ENCODE results near the gene LNX1. TPM values are rescaled to one million over a fixed set of nuclear protein-coding genes. Genes with fewer than 3 reads are reported as not detected.

Gene LNX1
- total and polyA plus RNA-seq, 9 of the 15 experiments (the other 6 are each of a cell fraction or from before 2014, with no cell fraction given) = 0.40 to 3.6 (median 2.2) TPM

DNA sequence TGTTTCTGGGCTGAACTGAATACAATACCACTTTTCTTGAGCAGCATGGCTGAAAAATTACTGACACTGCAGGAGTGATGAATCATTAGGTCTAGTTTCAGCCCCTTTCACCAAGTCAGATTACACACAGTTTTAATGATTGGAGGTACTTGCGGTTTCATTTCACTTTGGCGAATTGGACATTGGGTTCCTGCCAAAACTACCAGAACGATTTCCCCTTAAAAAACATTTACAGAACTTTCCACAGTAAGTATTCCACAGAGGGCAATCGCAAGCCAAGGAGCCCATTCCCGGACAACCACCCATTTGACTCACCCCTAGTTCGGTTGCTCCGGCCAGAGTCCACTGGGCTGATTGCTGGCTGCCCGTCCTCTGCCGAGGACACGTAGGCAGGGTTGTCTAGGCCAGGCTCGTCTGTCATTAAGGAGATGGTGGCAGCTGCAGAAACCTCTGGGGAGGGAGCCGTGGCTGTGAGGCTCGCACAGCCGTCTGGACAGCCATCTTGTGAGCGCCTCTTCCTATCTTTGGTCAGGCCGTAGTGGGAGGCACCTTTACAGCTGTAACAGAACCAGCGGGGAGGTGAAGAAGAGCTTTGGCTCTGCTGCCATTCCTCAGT, 83.5 kb downstream of the LNX1 start (continued):
- TF ChIP-seq, protein P1, sequence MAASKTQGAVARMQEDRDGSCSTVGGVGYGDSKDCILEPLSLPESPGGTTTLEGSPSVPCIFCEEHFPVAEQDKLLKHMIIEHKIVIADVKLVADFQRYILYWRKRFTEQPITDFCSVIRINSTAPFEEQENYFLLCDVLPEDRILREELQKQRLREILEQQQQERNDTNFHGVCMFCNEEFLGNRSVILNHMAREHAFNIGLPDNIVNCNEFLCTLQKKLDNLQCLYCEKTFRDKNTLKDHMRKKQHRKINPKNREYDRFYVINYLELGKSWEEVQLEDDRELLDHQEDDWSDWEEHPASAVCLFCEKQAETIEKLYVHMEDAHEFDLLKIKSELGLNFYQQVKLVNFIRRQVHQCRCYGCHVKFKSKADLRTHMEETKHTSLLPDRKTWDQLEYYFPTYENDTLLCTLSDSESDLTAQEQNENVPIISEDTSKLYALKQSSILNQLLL (CRISPR knock-in tag; IDR thresholded peaks at IDR 0.05; ENCODE audit: borderline replicate concordance) = no peak
- TF ChIP-seq, protein P2, sequence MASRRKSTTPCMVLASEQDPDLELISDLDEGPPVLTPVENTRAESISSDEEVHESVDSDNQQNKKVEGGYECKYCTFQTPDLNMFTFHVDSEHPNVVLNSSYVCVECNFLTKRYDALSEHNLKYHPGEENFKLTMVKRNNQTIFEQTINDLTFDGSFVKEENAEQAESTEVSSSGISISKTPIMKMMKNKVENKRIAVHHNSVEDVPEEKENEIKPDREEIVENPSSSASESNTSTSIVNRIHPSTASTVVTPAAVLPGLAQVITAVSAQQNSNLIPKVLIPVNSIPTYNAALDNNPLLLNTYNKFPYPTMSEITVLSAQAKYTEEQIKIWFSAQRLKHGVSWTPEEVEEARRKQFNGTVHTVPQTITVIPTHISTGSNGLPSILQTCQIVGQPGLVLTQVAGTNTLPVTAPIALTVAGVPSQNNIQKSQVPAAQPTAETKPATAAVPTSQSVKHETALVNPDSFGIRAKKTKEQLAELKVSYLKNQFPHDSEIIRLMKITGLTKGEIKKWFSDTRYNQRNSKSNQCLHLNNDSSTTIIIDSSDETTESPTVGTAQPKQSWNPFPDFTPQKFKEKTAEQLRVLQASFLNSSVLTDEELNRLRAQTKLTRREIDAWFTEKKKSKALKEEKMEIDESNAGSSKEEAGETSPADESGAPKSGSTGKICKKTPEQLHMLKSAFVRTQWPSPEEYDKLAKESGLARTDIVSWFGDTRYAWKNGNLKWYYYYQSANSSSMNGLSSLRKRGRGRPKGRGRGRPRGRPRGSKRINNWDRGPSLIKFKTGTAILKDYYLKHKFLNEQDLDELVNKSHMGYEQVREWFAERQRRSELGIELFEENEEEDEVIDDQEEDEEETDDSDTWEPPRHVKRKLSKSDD (conservative IDR thresholded peaks at IDR 0.05; ENCODE audit: low read length) = no peak
- TF ChIP-seq, protein P3, sequence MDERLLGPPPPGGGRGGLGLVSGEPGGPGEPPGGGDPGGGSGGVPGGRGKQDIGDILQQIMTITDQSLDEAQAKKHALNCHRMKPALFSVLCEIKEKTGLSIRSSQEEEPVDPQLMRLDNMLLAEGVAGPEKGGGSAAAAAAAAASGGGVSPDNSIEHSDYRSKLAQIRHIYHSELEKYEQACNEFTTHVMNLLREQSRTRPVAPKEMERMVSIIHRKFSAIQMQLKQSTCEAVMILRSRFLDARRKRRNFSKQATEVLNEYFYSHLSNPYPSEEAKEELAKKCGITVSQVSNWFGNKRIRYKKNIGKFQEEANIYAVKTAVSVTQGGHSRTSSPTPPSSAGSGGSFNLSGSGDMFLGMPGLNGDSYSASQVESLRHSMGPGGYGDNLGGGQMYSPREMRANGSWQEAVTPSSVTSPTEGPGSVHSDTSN (CRISPR knock-in tag; IDR thresholded peaks at IDR 0.05; ENCODE audit: low read depth) = no peak
- TF ChIP-seq, protein P3 (tag; conservative IDR thresholded peaks at IDR 0.05; ENCODE audit: low read depth) = peak; percentile 58
- TF ChIP-seq ARID1B (IDR thresholded peaks at IDR 0.05) (no peak), SIX5 (IDR thresholded peaks at IDR 0.05; ENCODE audit: borderline replicate concordance in 1 of 2, insufficient read depth in 1 of 2, low read depth in 1 of 2, low read length in 2 of 2) (no peak), ZNF263 (CRISPR knock-in tag; IDR thresholded peaks at IDR 0.05; ENCODE audit: borderline replicate concordance) (no peak), TEAD2 (tag; IDR thresholded peaks at IDR 0.05) (no peak), SP2 (IDR thresholded peaks at IDR 0.05; ENCODE audit: extremely low read depth, low read depth, low read length, poor library complexity, severe bottlenecking) (no peak), TAF15 (IDR thresholded peaks at IDR 0.05; ENCODE audit: low read depth, low read length) (no peak), KLF16 (IDR thresholded peaks at IDR 0.05) (no peak), RAD51 (IDR thresholded peaks at IDR 0.05; ENCODE audit: borderline replicate concordance, low read depth) (no peak), PCBP1 (IDR thresholded peaks at IDR 0.05; ENCODE audit: low read depth, low read length, poor library complexity, severe bottlenecking) (no peak), ZSCAN29 (IDR thresholded peaks at IDR 0.05) (no peak)
- TF ChIP-seq, protein P4, sequence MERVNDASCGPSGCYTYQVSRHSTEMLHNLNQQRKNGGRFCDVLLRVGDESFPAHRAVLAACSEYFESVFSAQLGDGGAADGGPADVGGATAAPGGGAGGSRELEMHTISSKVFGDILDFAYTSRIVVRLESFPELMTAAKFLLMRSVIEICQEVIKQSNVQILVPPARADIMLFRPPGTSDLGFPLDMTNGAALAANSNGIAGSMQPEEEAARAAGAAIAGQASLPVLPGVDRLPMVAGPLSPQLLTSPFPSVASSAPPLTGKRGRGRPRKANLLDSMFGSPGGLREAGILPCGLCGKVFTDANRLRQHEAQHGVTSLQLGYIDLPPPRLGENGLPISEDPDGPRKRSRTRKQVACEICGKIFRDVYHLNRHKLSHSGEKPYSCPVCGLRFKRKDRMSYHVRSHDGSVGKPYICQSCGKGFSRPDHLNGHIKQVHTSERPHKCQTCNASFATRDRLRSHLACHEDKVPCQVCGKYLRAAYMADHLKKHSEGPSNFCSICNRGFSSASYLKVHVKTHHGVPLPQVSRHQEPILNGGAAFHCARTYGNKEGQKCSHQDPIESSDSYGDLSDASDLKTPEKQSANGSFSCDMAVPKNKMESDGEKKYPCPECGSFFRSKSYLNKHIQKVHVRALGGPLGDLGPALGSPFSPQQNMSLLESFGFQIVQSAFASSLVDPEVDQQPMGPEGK (CRISPR knock-in tag; IDR thresholded peaks at IDR 0.05; ENCODE audit: borderline replicate concordance) = no peak
- TF ChIP-seq, protein P5, sequence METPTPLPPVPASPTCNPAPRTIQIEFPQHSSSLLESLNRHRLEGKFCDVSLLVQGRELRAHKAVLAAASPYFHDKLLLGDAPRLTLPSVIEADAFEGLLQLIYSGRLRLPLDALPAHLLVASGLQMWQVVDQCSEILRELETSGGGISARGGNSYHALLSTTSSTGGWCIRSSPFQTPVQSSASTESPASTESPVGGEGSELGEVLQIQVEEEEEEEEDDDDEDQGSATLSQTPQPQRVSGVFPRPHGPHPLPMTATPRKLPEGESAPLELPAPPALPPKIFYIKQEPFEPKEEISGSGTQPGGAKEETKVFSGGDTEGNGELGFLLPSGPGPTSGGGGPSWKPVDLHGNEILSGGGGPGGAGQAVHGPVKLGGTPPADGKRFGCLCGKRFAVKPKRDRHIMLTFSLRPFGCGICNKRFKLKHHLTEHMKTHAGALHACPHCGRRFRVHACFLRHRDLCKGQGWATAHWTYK (CRISPR knock-in tag; IDR thresholded peaks at IDR 0.05) = peak; percentile 79; the same call in 1 of the 2 replicates
